Measurements from ENCODE around the gene DNER. TPM values are rescaled to one million over a fixed set of nuclear protein-coding genes. Genes with fewer than 3 reads are reported as not detected.

DNER gene
- total and polyA plus RNA-seq, 2 of the 4 experiments (the other 2 are of a cell fraction), result under 0.01 to 0.14 TPM

GRCh38 chr2:229489016-229489415, 225.3 kb downstream of the DNER start:
- Histone ChIP-seq H2BK15ac (ENCODE audit: low read depth, low read length) (no peak overlapping the region), H3K23ac (ENCODE audit: low read depth, low read length) (no peak overlapping the region), H4K8ac (ENCODE audit: low read depth in 2 of 2, low read length in 2 of 2) (no peak overlapping the region), H2BK20ac (ENCODE audit: low read depth, low read length) (no peak overlapping the region), H2BK120ac (ENCODE audit: low read depth, low read length) (no peak overlapping the region), H3K4ac (ENCODE audit: low read depth, low read length) (no peak overlapping the region), H3K9me3 (ENCODE audit: control insufficient read depth, insufficient read depth, low read length) (peaks cover 6% of the 10 kb centered on the region), H3K27ac (ENCODE audit: insufficient read depth, low read length) (no peak overlapping the region), H3K18ac (ENCODE audit: low read depth, low read length) (no peak overlapping the region), H2AFZ (replicated peaks; ENCODE audit: low read length, poor library complexity) (no peak overlapping the region), H3K9ac (ENCODE audit: low read depth, low read length) (no peak overlapping the region), H3K14ac (replicated peaks; ENCODE audit: low read depth, low read length) (no peak overlapping the region), H3K27me3 (ENCODE audit: control insufficient read depth, insufficient read depth, low read length) (no peaks in the 10 kb centered on the region), H3K4me3 (ENCODE audit: insufficient read depth, low read depth, low read length) (no peak overlapping the region), H3K56ac (ENCODE audit: extremely low read depth, insufficient read depth, low read length) (no peak overlapping the region), H3K36me3 (ENCODE audit: control insufficient read depth, insufficient read depth, low read length) (no peaks in the 10 kb centered on the region), H4K5ac (ENCODE audit: low read depth, low read length) (no peak overlapping the region), H3K9me1 (ENCODE audit: insufficient read depth, low read length) (no peaks in the 10 kb centered on the region), H2AK9ac (replicated peaks; ENCODE audit: low read depth, low read length, poor library complexity) (no peak overlapping the region), H3K79me1 (ENCODE audit: low read depth in 1 of 2, low read length in 2 of 2) (no peaks in the 10 kb centered on the region), H2BK5ac (ENCODE audit: low read depth, low read length, poor library complexity, severe bottlenecking) (no peak overlapping the region), H4K20me1 (ENCODE audit: insufficient read depth, low read length) (no peaks in the 10 kb centered on the region), H4K91ac (ENCODE audit: insufficient read depth, low read depth, low read length) (no peak overlapping the region), H2AK5ac (ENCODE audit: low read depth, low read length) (no peak overlapping the region), H3K4me2 (ENCODE audit: low read depth, low read length) (no peak overlapping the region), H3K4me1 (ENCODE audit: control insufficient read depth, insufficient read depth, low read length) (no peaks in the 10 kb centered on the region)
- BruUV-seq (replicated peaks), result no TSS peak
- in situ Hi-C loops (cut with MboI; ENCODE audit: low sequenced_read_pairs), result no loop called here
- dilution Hi-C loops (cut with HindIII; ENCODE audit: low sequenced_read_pairs, unreplicated experiment), result no loop called here
- TF ChIP-seq RCOR1 (IDR thresholded peaks at IDR 0.05; ENCODE audit: insufficient replicate concordance, low read length) (no peak), NFE2L2 (IDR thresholded peaks at IDR 0.05; ENCODE audit: low read depth, low read length) (no peak), BHLHE40 (IDR thresholded peaks at IDR 0.05; ENCODE audit: low read depth, low read length) (no peak), MAZ (IDR thresholded peaks at IDR 0.05; ENCODE audit: borderline replicate concordance, low read depth, low read length) (no peak), CHD1 (IDR thresholded peaks at IDR 0.05; ENCODE audit: low read depth, low read length) (no peak), CEBPB (IDR thresholded peaks at IDR 0.05; ENCODE audit: low read depth, low read length) (no peak), MAFK (IDR thresholded peaks at IDR 0.05; ENCODE audit: low read depth, low read length) (no peak), MXI1 (IDR thresholded peaks at IDR 0.05; ENCODE audit: borderline replicate concordance, low read depth, low read length) (no peak), RAD21 (IDR thresholded peaks at IDR 0.05; ENCODE audit: low read length) (no peak), SMC3 (IDR thresholded peaks at IDR 0.05; ENCODE audit: low read depth, low read length) (no peak), FOS (IDR thresholded peaks at IDR 0.05; ENCODE audit: low read depth, low read length) (no peak), POLR2A (IDR thresholded peaks at IDR 0.05; ENCODE audit: low read depth, low read length) (no peak), USF2 (IDR thresholded peaks at IDR 0.05; ENCODE audit: low read depth, low read length) (no peak), RFX5 (IDR thresholded peaks at IDR 0.05; ENCODE audit: low read depth, low read length) (no peak)
- TF ChIP-seq, protein P1, sequence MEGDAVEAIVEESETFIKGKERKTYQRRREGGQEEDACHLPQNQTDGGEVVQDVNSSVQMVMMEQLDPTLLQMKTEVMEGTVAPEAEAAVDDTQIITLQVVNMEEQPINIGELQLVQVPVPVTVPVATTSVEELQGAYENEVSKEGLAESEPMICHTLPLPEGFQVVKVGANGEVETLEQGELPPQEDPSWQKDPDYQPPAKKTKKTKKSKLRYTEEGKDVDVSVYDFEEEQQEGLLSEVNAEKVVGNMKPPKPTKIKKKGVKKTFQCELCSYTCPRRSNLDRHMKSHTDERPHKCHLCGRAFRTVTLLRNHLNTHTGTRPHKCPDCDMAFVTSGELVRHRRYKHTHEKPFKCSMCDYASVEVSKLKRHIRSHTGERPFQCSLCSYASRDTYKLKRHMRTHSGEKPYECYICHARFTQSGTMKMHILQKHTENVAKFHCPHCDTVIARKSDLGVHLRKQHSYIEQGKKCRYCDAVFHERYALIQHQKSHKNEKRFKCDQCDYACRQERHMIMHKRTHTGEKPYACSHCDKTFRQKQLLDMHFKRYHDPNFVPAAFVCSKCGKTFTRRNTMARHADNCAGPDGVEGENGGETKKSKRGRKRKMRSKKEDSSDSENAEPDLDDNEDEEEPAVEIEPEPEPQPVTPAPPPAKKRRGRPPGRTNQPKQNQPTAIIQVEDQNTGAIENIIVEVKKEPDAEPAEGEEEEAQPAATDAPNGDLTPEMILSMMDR (conservative IDR thresholded peaks at IDR 0.05; ENCODE audit: low read depth, low read length), result no peak
- TF ChIP-seq, protein P2, sequence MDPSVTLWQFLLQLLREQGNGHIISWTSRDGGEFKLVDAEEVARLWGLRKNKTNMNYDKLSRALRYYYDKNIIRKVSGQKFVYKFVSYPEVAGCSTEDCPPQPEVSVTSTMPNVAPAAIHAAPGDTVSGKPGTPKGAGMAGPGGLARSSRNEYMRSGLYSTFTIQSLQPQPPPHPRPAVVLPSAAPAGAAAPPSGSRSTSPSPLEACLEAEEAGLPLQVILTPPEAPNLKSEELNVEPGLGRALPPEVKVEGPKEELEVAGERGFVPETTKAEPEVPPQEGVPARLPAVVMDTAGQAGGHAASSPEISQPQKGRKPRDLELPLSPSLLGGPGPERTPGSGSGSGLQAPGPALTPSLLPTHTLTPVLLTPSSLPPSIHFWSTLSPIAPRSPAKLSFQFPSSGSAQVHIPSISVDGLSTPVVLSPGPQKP (IDR thresholded peaks at IDR 0.05; ENCODE audit: borderline replicate concordance, low read depth, low read length), result no peak
- DNase-seq, result peak; percentile 13
- ATAC-seq (ENCODE audit: low read depth), result peak; percentile 49
- POLR2A ChIA-PET (ENCODE audit: unreplicated experiment), result no interaction called here
- intact Hi-C loops (cut with micrococcal nuclease), result no loop called here
- 57% methylated on average over 8 of the region's 10 CpGs; no CpG with 5 or more reads in 1 of the 2 experiments for WGBS, 2 experiments (ENCODE audit: extremely low coverage in 2 of 2, insufficient read length in 1 of 2)
- CTCF ChIA-PET, result interaction anchor here (0.6 kb wide), 1 partner anchor 41 kb away, joined by 8 read pairs; no protein-coding TSS in a partner anchor

All from IMR-90 (cell line).